OCI-LY7 (cell line): ENCODE measurements around the gene FAM107A. TPM values are rescaled to one million over a fixed set of nuclear protein-coding genes. Genes with fewer than 3 reads are reported as not detected.

ENCODE experiments used
- Bru-seq: library from RNA; stranded (reverse); fragments of 400-500 nt; gene quantifications from one replicate; lab custom pipeline; 2021; lab: Mats Ljungman, UMichigan
- BruChase-seq, 2 experiments: library from RNA; stranded (reverse); fragments of 400-500 nt; gene quantifications; one replicate each; lab custom pipeline; 2021; lab: Mats Ljungman, UMichigan
- BruUV-seq: library from RNA; stranded (reverse); fragments of 400-500 nt; replicated peaks from 2 replicates; lab custom pipeline; 2021; lab: Mats Ljungman, UMichigan
- CTCF ChIA-PET: fragments of 300-600 bp; sonication (Branson Sonifier 250); formaldehyde crosslinking; loops from one replicate; lab custom pipeline; 2022; ENCODE audit warnings: antibody characterized with exemption; ENCODE audit not compliant: unreplicated experiment; lab: Charles Lee
- POLR2A ChIA-PET: fragments of 300-600 bp; sonication (Branson Sonifier 250); formaldehyde crosslinking; loops from one replicate; lab custom pipeline; 2022; ENCODE audit warnings: antibody characterized with exemption; lab: Charles Lee
- DNase-seq: peaks from one replicate; pipeline ENCODE4 v3.0.0-alpha.2; 2015; ENCODE audit warnings: low spot score
- H2AFZ ChIP-seq: fragments of 200-600 bp; sonication (generic), shearing (Covaris generic); 2 replicates; pipeline ENCODE4 v1.6.1; 2014; ENCODE audit warnings: mild to moderate bottlenecking, antibody characterized with exemption, low read length, moderate library complexity
- H3K27ac ChIP-seq: fragments of 200-600 bp; sonication (generic); 2 replicates; pipeline ENCODE4 v1.5.1; 2014; ENCODE audit warnings: mixed run types, low read depth, mild to moderate bottlenecking, moderate library complexity, low read length, inconsistent platforms; ENCODE audit not compliant: poor library complexity, severe bottlenecking
- H3K36me3 ChIP-seq: fragments of 200-600 bp; sonication (generic); 2 replicates; pipeline ENCODE4 v1.6.1; 2014; ENCODE audit warnings: mild to moderate bottlenecking, antibody characterized with exemption, low read length, moderate library complexity, mixed read lengths; ENCODE audit not compliant: insufficient read depth
- H3K4me1 ChIP-seq: fragments of 200-600 bp; sonication (generic); 2 replicates; pipeline ENCODE4 v1.5.1; 2014; ENCODE audit warnings: mild to moderate bottlenecking, low read length; ENCODE audit not compliant: insufficient read depth, poor library complexity, severe bottlenecking
- H3K4me2 ChIP-seq: fragments of 200-600 bp; sonication (generic); 2 replicates; pipeline ENCODE4 v1.6.1; 2014; ENCODE audit warnings: mild to moderate bottlenecking, low read length
- H3K4me3 ChIP-seq: fragments of 200-600 bp; sonication (generic); 2 replicates; pipeline ENCODE4 v1.5.1; 2014; ENCODE audit warnings: mild to moderate bottlenecking, low read depth, low read length; ENCODE audit not compliant: poor library complexity, severe bottlenecking
- H3K79me2 ChIP-seq: fragments of 200-600 bp; sonication (generic); 2 replicates; pipeline ENCODE4 v1.6.1; 2016; ENCODE audit warnings: low read depth, mild to moderate bottlenecking, low read length, moderate library complexity, mixed read lengths; ENCODE audit not compliant: insufficient read depth
- H3K9me2 ChIP-seq: fragments of 200-600 bp; sonication (generic); 2 replicates; pipeline ENCODE4 v1.6.1; 2016; ENCODE audit warnings: mild to moderate bottlenecking, low read length, mixed read lengths; ENCODE audit not compliant: insufficient read depth
- H3K9me3 ChIP-seq: fragments of 200-600 bp; sonication (generic); 2 replicates; pipeline ENCODE4 v1.6.1; 2014; ENCODE audit warnings: mild to moderate bottlenecking, mixed run types, low read length, mixed read lengths
- H4K20me1 ChIP-seq: fragments of 200-600 bp; sonication (generic); 2 replicates; pipeline ENCODE4 v1.6.1; 2014; ENCODE audit warnings: mild to moderate bottlenecking, antibody characterized with exemption, low read length, moderate library complexity, mixed read lengths; ENCODE audit not compliant: insufficient read depth
- CTCF ChIP-seq: fragments of 200-600 bp; sonication (generic); conservative IDR thresholded peaks from 2 replicates; pipeline ENCODE4 v1.5.1; 2014; ENCODE audit warnings: mild to moderate bottlenecking, antibody characterized with exemption, low read length, moderate library complexity, mixed read lengths
- EZH2phosphoT487 ChIP-seq: fragments of 200-600 bp; sonication (generic); IDR thresholded peaks from 2 replicates; pipeline ENCODE4 v1.6.1; 2018; ENCODE audit warnings: low read depth, borderline replicate concordance, mild to moderate bottlenecking, mixed run types, antibody characterized with exemption, low read length, moderate library complexity, mixed read lengths
- intact Hi-C: fragments of 100-400 bp; cut with micrococcal nuclease; formaldehyde crosslinking; loops from one replicate; pipeline ENCODE4 v1.10.0; 2022; ENCODE audit not compliant: unreplicated experiment
- long read RNA-seq: library from polyadenylated mRNA; stranded (forward); transcript quantifications from one replicate; pipeline ENCODE4 v2.0.0, GENCODE V29; 2022
- total RNA-seq, 2 experiments: library from RNA; depleted of rRNA in 1 of 2; stranded (reverse); fragments of >200 nt in 1 of 2; shearing (Covaris generic) in 1 of 2; gene quantifications; 2 replicates each; pipeline ENCODE4 v1.2.3, GENCODE V29; 2014 to 2022

Gene FAM107A, protein sequence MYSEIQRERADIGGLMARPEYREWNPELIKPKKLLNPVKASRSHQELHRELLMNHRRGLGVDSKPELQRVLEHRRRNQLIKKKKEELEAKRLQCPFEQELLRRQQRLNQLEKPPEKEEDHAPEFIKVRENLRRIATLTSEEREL
- total RNA-seq (2014; rRNA removed; shearing (Covaris generic)) = not detected in 2 replicates
- not detected in 2 replicates for total RNA-seq (2022)
- Bru-seq, nascent RNA = not detected
- BruChase-seq, experiment 1, labeled RNA remaining after a 6-hour chase = not detected
- not detected for BruChase-seq, experiment 2, labeled RNA remaining after a 2-hour chase
- long read RNA-seq = 0 reads

- Histone ChIP-seq H3K36me3 (no peaks in the 10 kb centered on the region), H3K4me2 (no peak within 1 kb of the TSS), H3K4me3 (no peak within 1 kb of the TSS), H4K20me1 (no peaks in the 10 kb centered on the region), H3K4me1 (no peaks in the 10 kb centered on the region), H3K79me2 (no peaks in the 10 kb centered on the region), H3K9me3 (no peaks in the 10 kb centered on the region), H3K9me2 (no peaks in the 10 kb centered on the region), H3K27ac (no peak within 1 kb of the TSS), H2AFZ (no peak within 1 kb of the TSS)
- CTCF ChIA-PET = no interaction called here
- TF ChIP-seq EZH2phosphoT487 (no peak), CTCF (no peak)
- intact Hi-C loops = no loop called here
- no TSS peak for BruUV-seq
- POLR2A ChIA-PET = no interaction called here
- DNase-seq = no peak
Observed at GRCh38 chr3:58577269-58577821, at the start of gene FAM107A. Gene FAM107A (minus strand): TSS chr3:58577391. CDS start chr3:58569860, 7,531 bp downstream.

DNA sequence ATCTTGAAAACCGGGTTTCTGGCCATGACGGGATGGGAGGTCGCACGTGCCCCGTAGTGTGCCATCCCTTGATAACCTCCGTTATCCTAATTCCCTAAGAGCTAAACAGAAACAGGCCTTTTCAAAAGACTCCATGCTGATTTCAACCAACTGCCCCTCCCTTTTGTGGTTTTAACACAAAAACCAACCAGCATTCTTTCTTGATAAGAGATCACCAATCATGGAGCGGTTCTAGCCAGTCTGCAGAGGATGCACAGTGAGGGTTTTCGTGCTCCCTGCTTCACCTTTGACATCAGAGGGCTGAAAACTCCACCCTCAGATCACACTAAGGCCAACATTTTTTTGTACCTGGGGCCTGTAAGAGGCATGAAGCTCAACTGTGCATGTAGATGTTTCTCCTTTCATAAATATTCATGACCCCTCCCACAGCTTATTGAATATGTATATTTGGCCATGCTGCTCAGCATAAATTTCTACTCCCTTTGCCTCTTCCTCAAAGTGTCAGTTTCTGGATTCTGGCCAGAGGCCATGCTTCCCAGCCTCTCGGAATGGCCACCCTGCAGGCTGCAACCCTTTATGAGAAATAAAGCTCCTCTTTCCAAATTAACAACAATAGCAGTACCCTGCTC, 48.1 kb upstream of the FAM107A start:
- Histone ChIP-seq H3K9me2 (no peaks in the 10 kb centered on the region), H4K20me1 (no peaks in the 10 kb centered on the region), H3K4me1 (no peaks in the 10 kb centered on the region), H2AFZ (no peak overlapping the region), H3K9me3 (no peaks in the 10 kb centered on the region), H3K4me2 (no peak overlapping the region), H3K36me3 (no peaks in the 10 kb centered on the region), H3K4me3 (no peak overlapping the region), H3K27ac (no peak overlapping the region), H3K79me2 (no peaks in the 10 kb centered on the region)
- TF ChIP-seq EZH2phosphoT487 = no peak
- TF ChIP-seq CTCF = no peak
- no peak for DNase-seq
- no TSS peak for BruUV-seq
- ChIA-PET POLR2A (no interaction called here), CTCF (no interaction called here)
- intact Hi-C loops = no loop called here

- DNase-seq = no peak
- BruUV-seq = no TSS peak
- Histone ChIP-seq H3K9me3 (no peaks in the 10 kb centered on the region), H3K27ac (no peak overlapping the region), H3K9me2 (no peaks in the 10 kb centered on the region), H3K4me1 (no peaks in the 10 kb centered on the region), H3K4me3 (no peak overlapping the region), H3K4me2 (no peak overlapping the region), H2AFZ (no peak overlapping the region), H3K36me3 (no peaks in the 10 kb centered on the region), H3K79me2 (no peaks in the 10 kb centered on the region), H4K20me1 (no peaks in the 10 kb centered on the region)
- CTCF ChIA-PET = no interaction called here
- intact Hi-C loops = no loop called here
- POLR2A ChIA-PET = no interaction called here
- TF ChIP-seq EZH2phosphoT487 = no peak
- TF ChIP-seq CTCF = no peak
Observed at GRCh38 chr3:58624550-58624949, 47.4 kb upstream of the FAM107A start.
